OCI-LY1 (cell line): ENCODE results near the gene TSR1.

Experiments
- EZH2 ChIP-seq: fragments of 200-600 bp; sonication (generic), shearing (Covaris generic); IDR thresholded peaks from 2 replicates; pipeline ENCODE4 v1.8.0; 2017; ENCODE audit warnings: borderline replicate concordance, mixed run types, mild to moderate bottlenecking, antibody characterized with exemption, low read length, moderate library complexity, mixed read lengths
- TF ChIP-seq, protein P1 (sequence below): fragments of 200-600 bp; sonication (generic), shearing (Covaris generic); IDR thresholded peaks from 2 replicates; pipeline ENCODE4 v1.5.1; 2017; ENCODE audit warnings: mild to moderate bottlenecking, antibody characterized with exemption, low read length, moderate library complexity, mixed read lengths

DNA sequence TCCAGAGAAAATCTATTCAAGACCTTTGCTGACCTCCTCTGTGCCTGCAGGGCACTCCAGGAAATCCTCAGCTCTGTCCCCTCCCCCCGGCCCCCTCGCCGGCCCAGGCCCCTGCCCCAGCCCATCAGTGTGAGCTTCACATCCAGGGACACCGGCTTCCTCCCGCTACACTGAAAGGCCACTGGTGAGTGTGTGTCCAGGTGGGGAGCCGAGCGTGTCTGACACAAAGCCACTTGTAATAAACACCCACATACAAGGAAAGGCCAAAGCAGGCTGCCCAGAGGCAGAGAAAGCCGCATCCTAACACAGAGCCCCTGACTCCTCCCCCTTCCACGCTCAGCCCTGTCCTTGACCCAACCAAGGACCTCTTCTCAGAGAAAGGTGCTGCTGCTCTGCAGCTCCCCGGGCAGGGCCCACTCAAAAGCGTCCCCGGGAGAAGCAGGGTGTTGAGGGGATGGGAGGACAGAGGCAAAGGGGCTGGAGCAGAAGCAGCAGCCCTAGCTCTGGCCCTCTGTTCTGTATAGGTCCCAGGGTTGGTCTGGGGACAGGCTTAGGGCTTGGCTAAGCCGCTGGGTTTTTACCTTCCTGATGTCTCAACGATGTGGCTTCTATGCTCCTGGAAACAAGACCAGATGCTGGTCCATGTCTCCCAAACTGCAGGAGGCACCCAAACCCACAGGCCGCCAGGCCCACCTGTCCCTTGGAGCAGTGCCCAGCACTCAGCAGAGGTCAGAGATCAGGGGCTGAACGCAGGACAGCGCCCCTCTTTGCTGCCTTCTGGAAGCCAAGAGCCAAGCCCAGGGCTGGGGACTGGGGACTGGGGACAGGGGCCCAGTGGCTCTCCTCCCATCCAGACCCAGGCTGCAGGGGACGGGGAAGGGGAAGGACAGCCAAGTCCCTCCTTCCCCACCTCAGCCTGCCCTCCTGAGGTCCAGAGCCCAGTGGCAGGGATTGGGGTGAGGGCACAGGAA lies 49.3 kb upstream of the TSR1 start:
- TF ChIP-seq, protein P1, sequence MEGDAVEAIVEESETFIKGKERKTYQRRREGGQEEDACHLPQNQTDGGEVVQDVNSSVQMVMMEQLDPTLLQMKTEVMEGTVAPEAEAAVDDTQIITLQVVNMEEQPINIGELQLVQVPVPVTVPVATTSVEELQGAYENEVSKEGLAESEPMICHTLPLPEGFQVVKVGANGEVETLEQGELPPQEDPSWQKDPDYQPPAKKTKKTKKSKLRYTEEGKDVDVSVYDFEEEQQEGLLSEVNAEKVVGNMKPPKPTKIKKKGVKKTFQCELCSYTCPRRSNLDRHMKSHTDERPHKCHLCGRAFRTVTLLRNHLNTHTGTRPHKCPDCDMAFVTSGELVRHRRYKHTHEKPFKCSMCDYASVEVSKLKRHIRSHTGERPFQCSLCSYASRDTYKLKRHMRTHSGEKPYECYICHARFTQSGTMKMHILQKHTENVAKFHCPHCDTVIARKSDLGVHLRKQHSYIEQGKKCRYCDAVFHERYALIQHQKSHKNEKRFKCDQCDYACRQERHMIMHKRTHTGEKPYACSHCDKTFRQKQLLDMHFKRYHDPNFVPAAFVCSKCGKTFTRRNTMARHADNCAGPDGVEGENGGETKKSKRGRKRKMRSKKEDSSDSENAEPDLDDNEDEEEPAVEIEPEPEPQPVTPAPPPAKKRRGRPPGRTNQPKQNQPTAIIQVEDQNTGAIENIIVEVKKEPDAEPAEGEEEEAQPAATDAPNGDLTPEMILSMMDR, result no peak
- TF ChIP-seq EZH2, result no peak
